Measurements from ENCODE around the gene SLC5A4.

GRCh38 chr22:32269316-32269715 lies 14.2 kb upstream of the SLC5A4 start:
- TF ChIP-seq CTCF (IDR thresholded peaks at IDR 0.05) (no peak), POLR2A (IDR thresholded peaks at IDR 0.05) (no peak), POLR2AphosphoS5 (IDR thresholded peaks at IDR 0.05) (no peak)
